ENCODE results near the gene ATP6V1A. TPM values are rescaled to one million over a fixed set of nuclear protein-coding genes. Genes with fewer than 3 reads are reported as not detected.

The ATP6V1A gene
- total RNA-seq, 1 donor from 2014 or later: 63.1 TPM

DNA sequence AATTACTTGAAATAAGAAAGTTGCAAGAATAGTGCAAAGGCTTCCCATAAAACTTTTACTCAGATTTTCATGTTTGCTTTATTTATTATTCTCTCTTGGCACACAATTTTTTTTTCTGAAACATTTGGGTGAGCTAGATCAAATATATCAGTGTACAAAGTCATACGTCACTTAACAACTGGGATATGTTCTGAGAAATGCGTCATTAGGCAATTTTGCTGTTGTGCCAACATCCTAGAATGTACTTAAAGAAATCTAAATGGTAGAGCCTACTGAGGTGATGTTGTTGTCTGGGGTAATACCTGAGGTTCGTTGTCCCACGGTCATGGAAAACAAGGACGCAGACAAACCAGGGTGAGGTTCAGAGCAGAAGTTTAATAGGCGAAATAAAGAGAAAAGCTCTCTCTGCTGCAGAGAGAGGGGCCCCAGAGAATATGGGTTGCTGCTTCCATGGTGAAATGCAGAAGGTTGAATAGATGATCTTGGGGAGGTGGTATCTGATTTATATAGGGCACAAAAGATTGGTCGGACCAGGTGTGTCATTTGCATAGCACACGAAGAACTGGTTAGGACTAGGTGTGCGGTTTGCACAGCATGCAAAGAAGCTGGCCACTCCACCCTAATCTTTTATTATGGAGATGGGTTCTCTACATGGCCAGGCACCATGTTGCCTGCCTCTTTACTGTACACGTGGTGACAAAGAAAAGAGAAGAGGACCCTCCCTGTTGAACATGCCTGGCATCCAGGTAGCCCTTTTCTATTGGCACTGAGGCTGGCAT lies 82.9 kb downstream of the ATP6V1A start:
- H3K4me1 Mint-ChIP-seq (ENCODE audit: low read depth): peaks cover 14% of the 10 kb centered on the region
- TF ChIP-seq, protein P1, sequence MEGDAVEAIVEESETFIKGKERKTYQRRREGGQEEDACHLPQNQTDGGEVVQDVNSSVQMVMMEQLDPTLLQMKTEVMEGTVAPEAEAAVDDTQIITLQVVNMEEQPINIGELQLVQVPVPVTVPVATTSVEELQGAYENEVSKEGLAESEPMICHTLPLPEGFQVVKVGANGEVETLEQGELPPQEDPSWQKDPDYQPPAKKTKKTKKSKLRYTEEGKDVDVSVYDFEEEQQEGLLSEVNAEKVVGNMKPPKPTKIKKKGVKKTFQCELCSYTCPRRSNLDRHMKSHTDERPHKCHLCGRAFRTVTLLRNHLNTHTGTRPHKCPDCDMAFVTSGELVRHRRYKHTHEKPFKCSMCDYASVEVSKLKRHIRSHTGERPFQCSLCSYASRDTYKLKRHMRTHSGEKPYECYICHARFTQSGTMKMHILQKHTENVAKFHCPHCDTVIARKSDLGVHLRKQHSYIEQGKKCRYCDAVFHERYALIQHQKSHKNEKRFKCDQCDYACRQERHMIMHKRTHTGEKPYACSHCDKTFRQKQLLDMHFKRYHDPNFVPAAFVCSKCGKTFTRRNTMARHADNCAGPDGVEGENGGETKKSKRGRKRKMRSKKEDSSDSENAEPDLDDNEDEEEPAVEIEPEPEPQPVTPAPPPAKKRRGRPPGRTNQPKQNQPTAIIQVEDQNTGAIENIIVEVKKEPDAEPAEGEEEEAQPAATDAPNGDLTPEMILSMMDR (IDR thresholded peaks at IDR 0.05): no peak
- no peak for DNase-seq (ENCODE audit: low spot score)
- H3K27me3 Mint-ChIP-seq (ENCODE audit: low read depth): no peaks in the 10 kb centered on the region
- no peaks in the 10 kb centered on the region for H3K36me3 Mint-ChIP-seq (ENCODE audit: low read depth)
- H3K4me3 Mint-ChIP-seq (ENCODE audit: unreplicated experiment): no peak overlapping the region
- peaks cover 5% of the 10 kb centered on the region for H3K9me3 Mint-ChIP-seq (ENCODE audit: low read depth)
- no peak overlapping the region for H3K27ac Mint-ChIP-seq (ENCODE audit: unreplicated experiment)

- TF ChIP-seq, protein P1 (IDR thresholded peaks at IDR 0.05): no peak
- Mint-ChIP-seq H3K36me3 (ENCODE audit: low read depth) (no peaks in the 10 kb centered on the region), H3K4me1 (ENCODE audit: low read depth) (peaks cover 14% of the 10 kb centered on the region), H3K27me3 (ENCODE audit: low read depth) (no peaks in the 10 kb centered on the region), H3K4me3 (ENCODE audit: unreplicated experiment) (no peak overlapping the region), H3K9me3 (ENCODE audit: low read depth) (peaks cover 5% of the 10 kb centered on the region), H3K27ac (ENCODE audit: unreplicated experiment) (no peak overlapping the region)
- DNase-seq (ENCODE audit: low spot score): no peak
Measured at GRCh38 chr3:113831103-113831355, 84.2 kb downstream of the ATP6V1A start.

GRCh38 chr3:113832477-113833164 lies 85.8 kb downstream of the ATP6V1A start:
- Mint-ChIP-seq H3K36me3 (ENCODE audit: low read depth) (no peaks in the 10 kb centered on the region), H3K27me3 (ENCODE audit: low read depth) (no peaks in the 10 kb centered on the region), H3K9me3 (ENCODE audit: low read depth) (peaks cover 5% of the 10 kb centered on the region), H3K4me3 (ENCODE audit: unreplicated experiment) (no peak overlapping the region), H3K4me1 (ENCODE audit: low read depth) (peaks cover 14% of the 10 kb centered on the region), H3K27ac (ENCODE audit: unreplicated experiment) (no peak overlapping the region)
- TF ChIP-seq, protein P1 (IDR thresholded peaks at IDR 0.05): no peak
- no peak for DNase-seq (ENCODE audit: low spot score)

DNA sequence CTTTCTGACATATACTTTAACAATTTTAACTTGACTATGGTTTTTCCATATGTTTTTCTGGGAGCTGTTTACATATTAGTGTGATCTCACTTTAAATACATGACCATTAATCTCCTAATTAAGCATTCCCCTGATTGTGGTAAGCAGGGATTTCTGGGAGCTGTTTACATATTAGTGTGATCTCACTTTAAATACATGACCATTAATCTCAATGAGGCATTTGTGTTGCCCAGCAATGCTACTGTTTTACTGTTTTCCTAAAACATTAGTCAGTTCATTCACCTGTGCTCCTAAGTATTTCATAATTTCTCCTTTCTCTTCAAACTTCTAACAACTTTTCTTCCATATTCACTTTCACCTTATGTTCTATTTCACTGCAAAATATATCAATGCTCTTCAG lies 88.1 kb downstream of the ATP6V1A start:
- TF ChIP-seq, protein P1 (IDR thresholded peaks at IDR 0.05): no peak
- no peak overlapping the region for H3K27ac Mint-ChIP-seq (ENCODE audit: unreplicated experiment)
- peaks cover 22% of the 10 kb centered on the region for H3K4me1 Mint-ChIP-seq (ENCODE audit: low read depth)
- H3K36me3 Mint-ChIP-seq (ENCODE audit: low read depth): no peaks in the 10 kb centered on the region
- H3K27me3 Mint-ChIP-seq (ENCODE audit: low read depth): no peaks in the 10 kb centered on the region
- no peak overlapping the region for H3K4me3 Mint-ChIP-seq (ENCODE audit: unreplicated experiment)
- H3K9me3 Mint-ChIP-seq (ENCODE audit: low read depth): peaks cover 5% of the 10 kb centered on the region
- DNase-seq (ENCODE audit: low spot score): no peak

DNA sequence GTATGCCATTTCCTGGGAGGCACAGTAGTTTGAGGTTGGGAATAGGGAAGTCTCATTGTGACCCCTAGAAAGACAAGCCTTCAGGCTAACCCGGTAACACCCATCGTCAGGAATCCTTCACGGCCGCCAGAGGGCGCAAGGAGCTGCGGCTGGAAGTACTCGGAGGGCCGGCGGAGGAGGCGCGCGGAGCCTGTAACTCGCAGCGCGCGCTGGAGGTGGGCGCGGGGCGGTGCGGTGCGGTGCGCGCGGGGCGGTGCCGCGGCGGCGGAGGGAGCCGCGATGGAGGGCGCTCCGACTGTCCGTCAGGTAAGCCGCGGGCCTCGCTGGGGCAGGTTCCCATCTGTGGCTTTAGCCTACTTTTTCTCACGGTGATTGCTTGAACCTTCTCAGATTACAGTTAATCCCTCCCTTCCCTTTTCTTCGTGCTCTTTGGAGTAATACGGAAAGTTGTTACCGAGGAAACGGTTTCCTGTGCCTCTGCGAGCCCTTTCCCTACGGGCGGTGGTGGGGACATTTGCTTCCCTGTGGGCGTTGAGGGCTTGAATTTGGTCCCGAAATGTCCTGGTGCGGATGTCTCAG lies 91.9 kb downstream of the ATP6V1A start, which contains the start of gene GRAMD1C:
Gene GRAMD1C, plus strand, starts transcription at position 158 of the 579 bp plus-strand sequence. Its CDS starts 122 bp downstream, at position 280.
- TF ChIP-seq, protein P1 (IDR thresholded peaks at IDR 0.05): peak; percentile 91
- no peaks in the 10 kb centered on the region for H3K9me3 Mint-ChIP-seq (ENCODE audit: low read depth)
- no peaks in the 10 kb centered on the region for H3K36me3 Mint-ChIP-seq (ENCODE audit: low read depth)
- H3K4me3 Mint-ChIP-seq (ENCODE audit: unreplicated experiment): peak within 1 kb of the TSS; percentile 80
- H3K27ac Mint-ChIP-seq (ENCODE audit: unreplicated experiment): peak within 1 kb of the TSS; percentile 23
- no peaks in the 10 kb centered on the region for H3K27me3 Mint-ChIP-seq (ENCODE audit: low read depth)
- no peak for DNase-seq (ENCODE audit: low spot score)
- H3K4me1 Mint-ChIP-seq (ENCODE audit: low read depth): peaks cover 9% of the 10 kb centered on the region

Measured in chondrocyte (in vitro differentiated cells).